HCT116 (cell line): Measurements from ENCODE around the gene PACRG. TPM values are rescaled to one million over a fixed set of nuclear protein-coding genes. Genes with fewer than 3 reads are reported as not detected.

Experiments used
- EGR1 ChIP-seq: IDR thresholded peaks from 2 replicates; pipeline ENCODE4 v1.6.1; 2012; ENCODE audit warnings: low read depth
- EZH2phosphoT487 ChIP-seq: fragments of 200-600 bp; IDR thresholded peaks from 2 replicates; pipeline ENCODE4 v1.6.1; 2018; ENCODE audit warnings: antibody characterized with exemption, borderline replicate concordance
- POLR2AphosphoS5 ChIP-seq: IDR thresholded peaks from 2 replicates; pipeline ENCODE4 v1.6.1; 2011; ENCODE audit warnings: mild to moderate bottlenecking, low read depth, low read length, moderate library complexity
- SP1 ChIP-seq: IDR thresholded peaks from 2 replicates; pipeline ENCODE4 v1.6.1; 2012; ENCODE audit warnings: low read depth
- SRF ChIP-seq: IDR thresholded peaks from 2 replicates; pipeline ENCODE4 v1.6.1; 2012; ENCODE audit warnings: low read depth
- TCF7L2 ChIP-seq: IDR thresholded peaks from 2 replicates; pipeline ENCODE4 v1.7.0; 2011; ENCODE audit warnings: borderline replicate concordance, inconsistent platforms; ENCODE audit not compliant: insufficient read depth, insufficient read length; ENCODE audit errors: extremely low read depth
- YY1 ChIP-seq: IDR thresholded peaks from 2 replicates; pipeline ENCODE4 v1.6.1; 2011; ENCODE audit warnings: low read length, low read depth, moderate library complexity, mild to moderate bottlenecking; ENCODE audit not compliant: insufficient replicate concordance; ENCODE audit errors: extremely low read depth
- ZNF274 ChIP-seq: fragments of 200-500 bp; sonication (Bioruptor generic); IDR thresholded peaks from 2 replicates; pipeline ENCODE4 v1.6.1; 2014; ENCODE audit warnings: mild to moderate bottlenecking, low read depth, low read length, inconsistent platforms
- total RNA-seq: library from RNA; stranded (reverse); gene quantifications from one replicate; pipeline ENCODE4 v1.2.1, GENCODE V29; 2021; ENCODE audit not compliant: unreplicated experiment
- TF ChIP-seq, protein P1 (sequence below): IDR thresholded peaks from 2 replicates; pipeline ENCODE4 v1.6.1; 2011; ENCODE audit warnings: mild to moderate bottlenecking, low read length, moderate library complexity; ENCODE audit not compliant: insufficient replicate concordance; ENCODE audit errors: extremely low read depth
- TF ChIP-seq, protein P2 (sequence below), 3 experiments: fragments of 200-600 bp in 1 of 3; sonication (generic) in 1 of 3; IDR thresholded peaks in 2 of 3; conservative IDR thresholded peaks in 1 of 3; 2 replicates each; pipeline ENCODE4 v1.5.1; 2012 to 2017; ENCODE audit warnings: low read depth in 2 of 3, low read length in 2 of 3, antibody characterized with exemption in 1 of 3, borderline replicate concordance in 1 of 3, control low read depth in 1 of 3, mild to moderate bottlenecking in 1 of 3, mixed read lengths in 1 of 3, mixed run types in 1 of 3, moderate library complexity in 1 of 3; ENCODE audit not compliant: insufficient read depth in 1 of 3

PACRG gene
- total RNA-seq, 1 experiment from 2014 or later, result 0.71 TPM

DNA sequence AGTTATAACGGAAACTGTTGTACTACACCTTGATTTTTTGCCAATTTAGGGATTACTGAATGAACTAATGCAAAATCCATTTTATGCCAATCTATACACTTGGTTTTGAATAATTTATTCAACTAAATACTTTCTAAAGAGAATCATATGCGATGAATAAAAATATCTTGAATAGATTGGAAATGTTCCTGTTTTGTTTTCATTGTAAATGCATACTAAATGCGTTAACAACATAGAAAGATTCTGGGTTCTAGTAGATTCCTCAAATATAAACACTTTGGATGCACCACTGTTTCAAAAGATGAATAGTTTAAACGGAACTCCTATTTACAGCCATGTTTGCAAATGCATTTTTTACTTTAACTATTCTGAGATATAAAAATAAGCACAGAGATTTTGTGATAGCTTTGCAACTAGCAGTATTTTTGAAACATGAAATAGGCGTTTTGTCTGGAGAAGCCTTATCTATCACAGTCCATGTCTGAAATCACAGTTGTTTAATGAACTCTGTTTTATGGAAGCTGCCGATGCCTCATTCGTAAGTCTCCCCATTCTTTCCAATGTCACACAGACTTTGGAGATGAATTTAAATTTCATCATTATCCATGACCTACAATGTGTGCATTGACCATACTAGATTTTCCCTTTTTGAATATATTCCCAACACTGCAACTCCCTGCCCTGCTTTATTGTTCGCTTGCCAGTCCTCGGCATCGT lies 409.1 kb downstream of the PACRG start (continued):
- TF ChIP-seq, protein P1, sequence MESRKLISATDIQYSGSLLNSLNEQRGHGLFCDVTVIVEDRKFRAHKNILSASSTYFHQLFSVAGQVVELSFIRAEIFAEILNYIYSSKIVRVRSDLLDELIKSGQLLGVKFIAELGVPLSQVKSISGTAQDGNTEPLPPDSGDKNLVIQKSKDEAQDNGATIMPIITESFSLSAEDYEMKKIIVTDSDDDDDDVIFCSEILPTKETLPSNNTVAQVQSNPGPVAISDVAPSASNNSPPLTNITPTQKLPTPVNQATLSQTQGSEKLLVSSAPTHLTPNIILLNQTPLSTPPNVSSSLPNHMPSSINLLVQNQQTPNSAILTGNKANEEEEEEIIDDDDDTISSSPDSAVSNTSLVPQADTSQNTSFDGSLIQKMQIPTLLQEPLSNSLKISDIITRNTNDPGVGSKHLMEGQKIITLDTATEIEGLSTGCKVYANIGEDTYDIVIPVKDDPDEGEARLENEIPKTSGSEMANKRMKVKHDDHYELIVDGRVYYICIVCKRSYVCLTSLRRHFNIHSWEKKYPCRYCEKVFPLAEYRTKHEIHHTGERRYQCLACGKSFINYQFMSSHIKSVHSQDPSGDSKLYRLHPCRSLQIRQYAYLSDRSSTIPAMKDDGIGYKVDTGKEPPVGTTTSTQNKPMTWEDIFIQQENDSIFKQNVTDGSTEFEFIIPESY, result no peak
- no peak for TF ChIP-seq YY1
- no peak for TF ChIP-seq SRF
- no peak for TF ChIP-seq ZNF274
- no peak for TF ChIP-seq POLR2AphosphoS5
- TF ChIP-seq, protein P2, sequence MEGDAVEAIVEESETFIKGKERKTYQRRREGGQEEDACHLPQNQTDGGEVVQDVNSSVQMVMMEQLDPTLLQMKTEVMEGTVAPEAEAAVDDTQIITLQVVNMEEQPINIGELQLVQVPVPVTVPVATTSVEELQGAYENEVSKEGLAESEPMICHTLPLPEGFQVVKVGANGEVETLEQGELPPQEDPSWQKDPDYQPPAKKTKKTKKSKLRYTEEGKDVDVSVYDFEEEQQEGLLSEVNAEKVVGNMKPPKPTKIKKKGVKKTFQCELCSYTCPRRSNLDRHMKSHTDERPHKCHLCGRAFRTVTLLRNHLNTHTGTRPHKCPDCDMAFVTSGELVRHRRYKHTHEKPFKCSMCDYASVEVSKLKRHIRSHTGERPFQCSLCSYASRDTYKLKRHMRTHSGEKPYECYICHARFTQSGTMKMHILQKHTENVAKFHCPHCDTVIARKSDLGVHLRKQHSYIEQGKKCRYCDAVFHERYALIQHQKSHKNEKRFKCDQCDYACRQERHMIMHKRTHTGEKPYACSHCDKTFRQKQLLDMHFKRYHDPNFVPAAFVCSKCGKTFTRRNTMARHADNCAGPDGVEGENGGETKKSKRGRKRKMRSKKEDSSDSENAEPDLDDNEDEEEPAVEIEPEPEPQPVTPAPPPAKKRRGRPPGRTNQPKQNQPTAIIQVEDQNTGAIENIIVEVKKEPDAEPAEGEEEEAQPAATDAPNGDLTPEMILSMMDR (IDR thresholded peaks at IDR 0.05 in 2 of 3, conservative IDR thresholded peaks at IDR 0.05 in 1 of 3; ENCODE audit: borderline replicate concordance in 1 of 3, insufficient read depth in 1 of 3, low read depth in 2 of 3, low read length in 2 of 3), result no peak
- TF ChIP-seq EGR1, result no peak
- no peak for TF ChIP-seq TCF7L2
- TF ChIP-seq EZH2phosphoT487, result no peak
- TF ChIP-seq SP1, result no peak
